Subcutaneous abdominal adipose tissue (tissue), 5 donors: ENCODE results near the gene ART4.

ENCODE experiments used
- H3K27ac ChIP-seq: one replicate; pipeline ENCODE4 v1.7.0; 2013; ENCODE audit warnings: low read depth, mild to moderate bottlenecking, inconsistent platforms, low read length, moderate library complexity
- H3K27me3 ChIP-seq, 5 donors: one replicate each; pipeline ENCODE4 v1.7.0; 2013; ENCODE audit warnings: low read length in 5 of 5, inconsistent platforms in 1 of 5; ENCODE audit not compliant: control insufficient read depth in 5 of 5, insufficient read depth in 4 of 5
- H3K36me3 ChIP-seq, 5 donors: one replicate each; pipeline ENCODE4 v1.7.0; 2013; ENCODE audit warnings: low read length in 5 of 5; ENCODE audit not compliant: control insufficient read depth in 5 of 5, insufficient read depth in 5 of 5
- H3K4me1 ChIP-seq, 5 donors: one replicate each; pipeline ENCODE4 v1.7.0; 2013; ENCODE audit warnings: low read length in 5 of 5, mild to moderate bottlenecking in 3 of 5, moderate library complexity in 1 of 5; ENCODE audit not compliant: control insufficient read depth in 5 of 5, insufficient read depth in 5 of 5
- H3K4me3 ChIP-seq, 5 donors: one replicate each; pipeline ENCODE4 v1.7.0; 2013; ENCODE audit warnings: low read length in 5 of 5, low read depth in 1 of 5
- H3K9ac ChIP-seq, 5 donors: one replicate each; pipeline ENCODE4 v1.7.0; 2013; ENCODE audit warnings: low read length in 5 of 5, mild to moderate bottlenecking in 4 of 5, moderate library complexity in 3 of 5
- H3K9me3 ChIP-seq, 5 donors: one replicate each; pipeline ENCODE4 v1.7.0; 2013; ENCODE audit warnings: low read length in 5 of 5; ENCODE audit not compliant: control insufficient read depth in 5 of 5
- donor health status: healthy.
- donor health status: healthy.
- donor health status: healthy.
- donor health status: healthy.
- donor health status: healthy.

The ART4 gene

DNA sequence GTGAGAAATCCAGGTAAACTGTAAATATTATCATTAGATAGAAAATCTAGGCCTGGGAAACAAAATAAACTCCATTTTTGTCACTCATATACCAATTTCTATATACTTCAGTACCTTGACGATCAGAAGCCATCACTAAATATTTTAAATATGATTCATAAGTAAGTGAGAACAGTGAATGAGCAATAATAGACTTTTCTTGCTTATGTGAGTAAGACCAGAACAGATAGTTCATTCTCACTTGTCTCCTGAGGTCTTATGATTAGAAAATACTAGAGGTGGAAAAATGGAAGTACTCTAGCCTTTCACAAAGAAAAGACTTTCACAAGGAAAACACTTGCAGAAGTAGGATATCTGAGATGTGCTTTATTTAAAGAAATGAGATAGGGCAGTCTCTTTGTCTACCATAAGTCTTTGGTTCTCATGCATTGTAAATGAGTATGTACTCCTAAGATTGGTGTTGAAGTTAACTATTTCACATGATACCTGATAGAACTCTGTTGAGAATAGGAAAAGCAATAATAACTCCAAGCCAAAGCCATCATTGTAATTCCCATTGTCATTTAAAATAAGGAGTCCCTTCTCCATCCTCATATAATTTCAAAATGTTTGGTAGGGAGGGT lies 19.2 kb downstream of the ART4 start:
- Histone ChIP-seq H3K36me3 (no peaks in the 10 kb centered on the region), H3K4me3 (no peak overlapping the region), H3K27ac (no peak overlapping the region), H3K4me1 (peaks cover 0 to 6% (median 0%) of the 10 kb centered on the region in 5 donors), H3K9ac (no peak overlapping the region), H3K27me3 (peaks cover 0 to 2% (median 0%) of the 10 kb centered on the region in 5 donors), H3K9me3 (no peaks in the 10 kb centered on the region)

DNA sequence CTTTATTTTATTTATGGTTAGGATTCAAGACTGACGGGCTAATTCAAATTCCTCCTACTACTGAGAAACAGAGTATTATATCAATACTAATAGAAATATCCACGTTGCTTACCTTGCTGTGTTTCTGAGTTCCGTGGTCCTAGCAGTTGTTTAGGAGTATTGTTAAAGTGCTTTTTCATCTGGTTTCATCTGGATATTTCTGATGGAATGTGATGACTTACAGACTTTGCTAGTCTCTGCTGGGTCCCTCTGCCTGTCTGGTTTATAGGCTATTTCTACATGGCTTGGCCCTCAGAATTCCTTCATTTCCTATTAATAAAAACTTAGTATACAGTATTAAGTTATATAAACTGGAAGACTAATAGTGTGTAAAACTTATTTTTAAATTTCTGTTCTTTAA lies 29.3 kb downstream of the ART4 start, which contains the start of gene SMCO3:
Gene SMCO3 (minus strand): TSS at position 169 of the 400 bp plus-strand sequence. CDS start 7,502 bp downstream, outside the sequence.
- no peaks in the 10 kb centered on the region for H3K9me3 ChIP-seq
- H3K27ac ChIP-seq = no peak within 1 kb of the TSS
- no peak within 1 kb of the TSS for H3K4me3 ChIP-seq
- no peaks in the 10 kb centered on the region for H3K27me3 ChIP-seq
- H3K36me3 ChIP-seq = no peaks in the 10 kb centered on the region
- peaks cover 0 to 7% (median 0%) of the 10 kb centered on the region in 5 donors for H3K4me1 ChIP-seq
- H3K9ac ChIP-seq = no peak within 1 kb of the TSS

DNA sequence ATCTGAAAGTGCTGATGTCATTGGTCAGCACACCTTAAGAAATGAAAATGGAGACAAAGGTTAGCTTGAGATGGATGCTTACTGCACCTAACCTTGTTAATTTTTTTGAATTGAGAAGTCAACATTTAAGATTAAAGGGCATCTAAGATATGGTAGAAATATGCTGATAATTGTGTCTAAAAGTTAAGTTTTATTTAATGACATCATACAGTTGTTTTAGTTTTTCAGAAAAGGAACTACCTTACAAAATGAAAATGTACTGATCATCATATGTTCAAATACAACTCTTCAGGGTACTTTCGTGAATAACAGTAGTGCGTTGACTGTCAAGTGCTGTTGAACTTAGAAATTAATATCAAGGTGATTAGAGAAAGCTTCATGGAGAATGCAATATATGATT lies 31.8 kb downstream of the ART4 start:
- H3K4me1 ChIP-seq = peaks cover 0 to 7% (median 0%) of the 10 kb centered on the region in 5 donors
- H3K36me3 ChIP-seq = no peaks in the 10 kb centered on the region
- no peak overlapping the region for H3K9ac ChIP-seq
- no peak overlapping the region for H3K4me3 ChIP-seq
- no peak overlapping the region for H3K27ac ChIP-seq
- no peaks in the 10 kb centered on the region for H3K9me3 ChIP-seq
- no peaks in the 10 kb centered on the region for H3K27me3 ChIP-seq

DNA sequence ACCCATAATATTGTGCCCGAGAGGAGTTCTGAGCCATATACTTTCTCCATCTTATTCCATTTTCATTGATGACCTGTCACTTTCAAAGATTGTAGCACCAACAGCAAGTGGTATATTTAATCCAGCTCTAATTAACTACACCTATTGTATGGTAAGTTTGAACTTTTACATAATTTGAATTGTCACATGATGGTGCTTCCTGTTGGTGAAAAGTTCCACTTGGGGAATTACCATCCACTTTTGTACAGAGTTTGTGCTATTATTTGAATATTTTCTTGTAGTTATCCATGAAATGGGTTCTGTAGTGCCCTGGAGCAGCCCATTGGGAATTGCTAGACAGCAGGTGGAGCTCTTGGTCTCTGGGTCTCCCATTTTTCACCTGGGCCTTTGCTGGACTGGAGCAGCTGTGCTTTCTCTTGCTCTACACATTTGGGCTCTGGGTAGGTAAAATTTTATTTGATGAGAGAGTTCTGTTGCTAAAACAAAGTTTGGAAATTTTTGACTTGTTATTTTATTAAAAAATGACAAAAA lies 32.3 kb downstream of the ART4 start:
- Histone ChIP-seq H3K9me3 (no peaks in the 10 kb centered on the region), H3K9ac (no peak overlapping the region), H3K27ac (no peak overlapping the region), H3K36me3 (no peaks in the 10 kb centered on the region), H3K27me3 (no peaks in the 10 kb centered on the region), H3K4me3 (no peak overlapping the region), H3K4me1 (peaks cover 0 to 7% (median 0%) of the 10 kb centered on the region in 5 donors)

DNA sequence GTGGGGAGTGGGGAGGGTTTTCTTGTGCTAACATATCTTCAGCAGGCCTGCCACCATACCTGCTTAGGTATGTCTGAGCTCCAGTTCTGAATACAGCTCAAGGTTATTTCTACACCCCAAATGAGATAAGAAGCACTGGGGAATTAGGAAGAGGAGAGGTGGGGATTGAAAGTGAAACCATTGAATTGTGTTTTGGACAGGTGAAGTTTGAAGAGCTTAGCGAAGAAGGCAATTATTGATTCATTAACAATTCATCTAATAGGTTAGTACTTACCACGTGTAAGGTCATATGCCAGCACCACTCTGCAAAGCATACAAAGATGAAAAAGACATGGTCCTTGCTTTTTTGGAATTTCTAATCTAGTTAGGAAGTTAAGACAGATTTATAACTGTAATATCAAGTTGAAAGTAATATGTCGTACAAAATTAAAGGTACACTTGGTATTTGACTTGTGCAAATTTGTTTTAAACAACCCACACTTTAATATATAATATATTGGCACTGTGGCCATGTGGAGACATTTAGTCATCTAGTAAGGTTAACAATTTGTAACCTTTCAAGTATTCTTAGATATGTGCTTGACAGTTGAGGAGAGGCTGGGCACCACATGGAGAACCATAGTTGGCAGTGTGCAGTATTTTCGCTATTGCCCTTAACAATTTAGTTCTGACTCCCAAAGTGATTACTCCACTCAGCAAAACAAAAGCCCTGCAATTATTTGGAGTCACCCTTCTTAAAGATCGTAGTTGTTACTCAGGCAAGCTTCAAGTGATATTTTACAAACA lies 33.0 kb downstream of the ART4 start:
- Histone ChIP-seq H3K4me1 (peaks cover 0 to 7% (median 0%) of the 10 kb centered on the region in 5 donors), H3K9ac (no peak overlapping the region), H3K4me3 (no peak overlapping the region), H3K27me3 (no peaks in the 10 kb centered on the region), H3K36me3 (no peaks in the 10 kb centered on the region), H3K27ac (no peak overlapping the region), H3K9me3 (no peaks in the 10 kb centered on the region)

DNA sequence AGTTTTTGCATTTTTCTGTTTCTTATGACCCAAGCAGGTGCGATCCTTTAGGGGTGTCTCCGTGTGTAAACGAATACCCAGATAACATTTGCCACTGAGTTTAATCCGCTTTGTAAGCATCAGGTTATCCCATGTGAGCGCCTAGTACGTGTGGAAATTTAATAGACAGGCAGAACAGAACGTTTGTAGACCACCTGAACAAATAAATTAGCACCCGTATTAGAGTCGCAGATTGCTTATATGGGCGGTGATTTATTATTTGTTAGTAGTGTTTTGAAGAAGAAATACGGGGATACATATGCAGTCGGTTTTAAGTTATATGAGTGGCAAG lies 39.5 kb downstream of the ART4 start:
- Histone ChIP-seq H3K4me3 (peak overlapping the region; percentile 74 to 96 (median 83)), H3K27me3 (no peaks in the 10 kb centered on the region), H3K36me3 (peaks cover 4 to 10% (median 8%) of the 10 kb centered on the region in 5 donors), H3K27ac (peak overlapping the region; percentile 59), H3K9ac (peak overlapping the region; percentile 71 to 76 (median 74)), H3K4me1 (peaks cover 0 to 23% (median 19%) of the 10 kb centered on the region in 5 donors), H3K9me3 (no peaks in the 10 kb centered on the region)

DNA sequence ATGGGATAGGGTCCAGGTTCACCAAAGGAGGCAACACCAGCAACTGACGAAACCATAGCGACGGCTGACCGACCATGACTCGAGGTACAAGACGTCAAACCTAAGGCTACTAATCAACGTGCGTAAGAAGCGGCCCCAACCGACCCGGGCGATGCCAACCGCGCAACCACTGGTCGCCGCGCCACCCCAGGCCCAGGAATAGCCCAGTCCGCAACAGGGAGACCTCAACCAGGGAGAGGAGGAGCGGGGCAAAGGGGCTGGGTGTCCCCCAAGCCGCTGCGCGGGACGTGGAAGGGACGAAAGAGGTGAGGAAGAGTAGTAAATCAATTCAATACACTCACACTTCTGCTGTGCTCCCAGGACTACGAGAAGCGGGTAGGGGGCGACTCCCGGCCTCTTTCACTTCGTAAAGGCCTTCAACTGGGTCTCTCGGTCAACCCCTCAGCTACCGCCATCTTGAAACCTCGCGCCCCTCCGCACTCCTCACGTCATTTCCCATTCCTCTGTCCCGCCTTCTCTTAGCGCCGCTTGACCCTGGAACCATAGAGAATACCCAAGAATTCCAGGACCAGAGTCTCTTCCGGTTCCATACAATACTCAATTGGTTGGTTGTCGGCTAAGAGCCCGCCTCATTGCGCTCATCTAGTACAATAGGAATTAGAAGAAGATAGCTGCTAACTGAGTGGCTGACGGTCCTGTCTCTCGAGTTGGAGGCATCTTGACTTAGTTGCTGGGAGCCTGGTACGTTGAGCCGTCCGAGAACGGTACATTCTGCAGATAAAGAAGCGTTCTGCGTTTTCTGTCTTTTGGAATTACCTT lies 40.1 kb downstream of the ART4 start, which contains the start of the genes C12orf60 and WBP11:
Gene C12orf60 (plus strand): TSS at position 660 of the 819 bp plus-strand sequence. CDS start 19,266 bp downstream, outside the sequence.
Gene WBP11 (minus strand): TSS at position 468 of the 819 bp plus-strand sequence. CDS start 2,095 bp downstream, outside the sequence.
- Histone ChIP-seq H3K27ac (peak within 1 kb of the TSS; percentile 88), H3K9ac (peak within 1 kb of the TSS; percentile 82 to 98 (median 91)), H3K27me3 (no peaks in the 10 kb centered on the region), H3K9me3 (no peaks in the 10 kb centered on the region), H3K4me1 (peaks cover 0 to 23% (median 19%) of the 10 kb centered on the region in 5 donors), H3K4me3 (peak within 1 kb of the TSS; percentile 74 to 96 (median 96)), H3K36me3 (peaks cover 8 to 15% (median 13%) of the 10 kb centered on the region in 5 donors)

DNA sequence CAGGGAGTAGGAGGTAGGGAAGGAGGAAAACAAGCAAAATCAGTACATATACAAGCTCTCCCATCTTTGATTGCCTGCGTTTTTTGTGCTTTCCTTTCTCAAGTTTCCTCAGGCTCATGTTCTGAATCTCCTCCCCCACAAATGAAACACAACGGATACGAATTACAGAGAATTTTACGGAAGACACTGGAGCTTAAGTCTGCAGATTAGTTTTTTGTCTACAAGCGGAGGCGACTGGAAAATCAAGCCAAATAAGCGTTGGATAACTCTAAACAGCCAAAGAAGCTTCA lies 40.7 kb downstream of the ART4 start:
- Histone ChIP-seq H3K4me3 (peak overlapping the region; percentile 74 to 96 (median 96)), H3K36me3 (peaks cover 14 to 21% (median 17%) of the 10 kb centered on the region in 5 donors), H3K4me1 (peaks cover 0 to 23% (median 19%) of the 10 kb centered on the region in 5 donors), H3K9me3 (no peaks in the 10 kb centered on the region), H3K27ac (peak overlapping the region; percentile 88), H3K9ac (peak overlapping the region; percentile 82 to 98 (median 91)), H3K27me3 (no peaks in the 10 kb centered on the region)

DNA sequence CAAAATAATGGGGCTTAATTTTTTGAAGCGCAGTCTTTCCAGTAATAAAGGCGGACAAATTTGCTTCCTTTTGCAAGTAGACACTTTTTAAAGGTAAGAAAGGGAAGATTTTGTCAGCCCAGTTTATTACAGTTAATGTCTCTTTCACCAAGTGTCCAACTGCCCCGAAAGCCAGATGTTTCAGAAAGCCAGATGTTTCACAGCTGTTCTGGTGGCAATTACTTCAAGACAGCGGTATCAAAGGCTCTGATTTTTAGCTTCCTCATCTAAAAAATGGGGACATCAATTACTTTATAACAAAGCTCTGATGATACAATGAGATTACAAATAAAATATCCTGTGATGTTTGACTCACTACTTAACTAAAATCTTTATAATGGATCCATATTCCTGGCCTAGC lies 41.1 kb downstream of the ART4 start:
- peaks cover 0 to 23% (median 19%) of the 10 kb centered on the region in 5 donors for H3K4me1 ChIP-seq
- no peaks in the 10 kb centered on the region for H3K9me3 ChIP-seq
- no peak overlapping the region for H3K27ac ChIP-seq
- H3K27me3 ChIP-seq = no peaks in the 10 kb centered on the region
- peaks cover 18 to 25% (median 21%) of the 10 kb centered on the region in 5 donors for H3K36me3 ChIP-seq
- peak overlapping the region; percentile 82 to 98 (median 91) for H3K9ac ChIP-seq
- peak overlapping the region; percentile 74 to 96 (median 96) for H3K4me3 ChIP-seq
